ENCODE results near the gene GRM8.

DNA sequence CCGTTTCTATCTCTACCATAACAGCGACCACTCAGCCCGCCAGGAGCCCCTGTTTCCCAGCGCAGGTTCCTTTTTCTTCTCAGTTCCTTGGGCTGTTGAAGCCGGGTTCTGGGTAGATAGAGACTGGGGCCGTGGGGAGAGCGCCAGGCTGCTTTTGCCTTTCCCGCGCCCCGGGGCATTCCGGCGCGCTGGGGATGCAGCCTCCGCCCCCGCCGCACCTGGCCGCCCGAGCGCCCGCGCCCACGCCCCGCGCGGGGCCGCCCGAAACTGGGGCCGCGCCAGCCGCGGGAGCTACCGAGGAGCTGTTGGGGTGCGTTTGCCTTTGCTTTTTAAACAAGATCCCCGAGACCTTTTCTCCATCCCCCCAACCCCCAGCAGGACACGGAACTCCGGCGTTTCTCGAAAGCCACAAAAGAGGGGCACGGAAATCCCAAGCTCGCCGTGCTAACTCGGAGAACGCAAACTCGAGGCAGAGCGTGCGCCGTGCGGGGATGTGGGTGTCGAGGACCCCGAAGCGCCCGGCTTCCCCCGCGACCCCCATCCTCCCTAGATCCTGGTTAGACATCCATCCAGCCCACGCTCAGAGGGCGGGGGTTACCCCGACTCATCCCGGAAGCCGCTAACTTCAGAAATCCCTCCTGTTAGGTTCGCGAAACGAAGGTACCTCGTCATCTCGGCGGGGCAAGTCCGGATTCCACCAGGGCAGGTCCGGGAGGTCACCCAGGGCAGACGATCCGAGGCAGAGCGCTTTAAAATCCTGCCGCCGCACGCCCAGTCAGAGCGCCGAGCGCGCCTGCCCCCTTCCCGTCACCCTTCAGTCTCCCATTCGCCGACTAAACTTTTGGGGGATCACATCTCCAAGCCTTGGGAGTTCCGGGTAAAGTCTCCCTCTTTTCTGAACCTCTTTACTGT is 1.0 kb downstream of the GRM8 start:
- TF ChIP-seq, protein P1, sequence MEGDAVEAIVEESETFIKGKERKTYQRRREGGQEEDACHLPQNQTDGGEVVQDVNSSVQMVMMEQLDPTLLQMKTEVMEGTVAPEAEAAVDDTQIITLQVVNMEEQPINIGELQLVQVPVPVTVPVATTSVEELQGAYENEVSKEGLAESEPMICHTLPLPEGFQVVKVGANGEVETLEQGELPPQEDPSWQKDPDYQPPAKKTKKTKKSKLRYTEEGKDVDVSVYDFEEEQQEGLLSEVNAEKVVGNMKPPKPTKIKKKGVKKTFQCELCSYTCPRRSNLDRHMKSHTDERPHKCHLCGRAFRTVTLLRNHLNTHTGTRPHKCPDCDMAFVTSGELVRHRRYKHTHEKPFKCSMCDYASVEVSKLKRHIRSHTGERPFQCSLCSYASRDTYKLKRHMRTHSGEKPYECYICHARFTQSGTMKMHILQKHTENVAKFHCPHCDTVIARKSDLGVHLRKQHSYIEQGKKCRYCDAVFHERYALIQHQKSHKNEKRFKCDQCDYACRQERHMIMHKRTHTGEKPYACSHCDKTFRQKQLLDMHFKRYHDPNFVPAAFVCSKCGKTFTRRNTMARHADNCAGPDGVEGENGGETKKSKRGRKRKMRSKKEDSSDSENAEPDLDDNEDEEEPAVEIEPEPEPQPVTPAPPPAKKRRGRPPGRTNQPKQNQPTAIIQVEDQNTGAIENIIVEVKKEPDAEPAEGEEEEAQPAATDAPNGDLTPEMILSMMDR (IDR thresholded peaks at IDR 0.05), result no peak
- TF ChIP-seq POLR2A (IDR thresholded peaks at IDR 0.05), result no peak

Measured in breast epithelium (tissue), 3 donors.